PC-9 (cell line): ENCODE data around the gene CORIN. TPM values are rescaled to one million over a fixed set of nuclear protein-coding genes. Genes with fewer than 3 reads are reported as not detected.

Experiments used
- BruUV-seq: library from RNA; stranded (reverse); fragments of 400-500 nt; replicated peaks from 2 replicates; lab custom pipeline; 2021; lab: Mats Ljungman, UMichigan
- CTCF ChIA-PET: fragments of 300-600 bp; sonication (Branson Sonifier 250); formaldehyde crosslinking; loops from one replicate; lab custom pipeline; 2022; ENCODE audit warnings: antibody characterized with exemption; lab: Charles Lee
- POLR2A ChIA-PET: fragments of 300-600 bp; sonication (Branson Sonifier 250); formaldehyde crosslinking; loops from one replicate; lab custom pipeline; 2022; ENCODE audit warnings: antibody characterized with exemption; ENCODE audit not compliant: unreplicated experiment; lab: Charles Lee
- DNase-seq, 2 experiments: peaks; one replicate each; pipeline versions ENCODE4 v3.0.0 to v3.0.0-alpha.2; 2015 to 2022; ENCODE audit warnings: mixed read lengths in 1 of 2
- H2AFZ ChIP-seq: fragments of 200-600 bp; sonication (generic); 2 replicates; pipeline ENCODE4 v1.8.1; 2017; ENCODE audit warnings: antibody characterized with exemption
- H3F3A ChIP-seq: fragments of 200-600 bp; sonication (generic); 2 replicates; pipeline ENCODE4 v1.8.1; 2017; ENCODE audit warnings: antibody characterized with exemption, mild to moderate bottlenecking, low read depth; ENCODE audit not compliant: insufficient read depth
- H3K27ac ChIP-seq: fragments of 200-600 bp; sonication (generic); 2 replicates; pipeline ENCODE4 v1.6.1; 2016; ENCODE audit warnings: mixed run types
- H3K27me3 ChIP-seq: fragments of 200-600 bp; sonication (generic); 2 replicates; pipeline ENCODE4 v1.6.1; 2016; ENCODE audit warnings: low read depth, mixed run types; ENCODE audit not compliant: insufficient read depth
- H3K36me3 ChIP-seq: fragments of 200-600 bp; sonication (generic); 2 replicates; pipeline ENCODE4 v1.6.1; 2016; ENCODE audit warnings: low read depth, mixed run types
- H3K4me1 ChIP-seq: fragments of 200-600 bp; sonication (generic); replicated peaks from 2 replicates; pipeline ENCODE4 v1.6.1; 2016; ENCODE audit warnings: mixed run types; ENCODE audit not compliant: insufficient read depth
- H3K4me2 ChIP-seq: fragments of 200-600 bp; sonication (generic); 2 replicates; pipeline ENCODE4 v1.6.1; 2017; ENCODE audit warnings: mixed run types
- H3K4me3 ChIP-seq: fragments of 200-600 bp; sonication (generic); 2 replicates; pipeline ENCODE4 v1.6.1; 2016; ENCODE audit warnings: mixed run types
- H3K79me2 ChIP-seq: fragments of 200-600 bp; sonication (generic); 2 replicates; pipeline ENCODE4 v1.6.1; 2017; ENCODE audit warnings: low read depth, mixed run types
- H3K9me2 ChIP-seq: fragments of 200-600 bp; sonication (generic); 2 replicates; pipeline ENCODE4 v1.8.1; 2017; ENCODE audit warnings: mild to moderate bottlenecking; ENCODE audit not compliant: insufficient read depth
- H3K9me3 ChIP-seq: fragments of 200-600 bp; sonication (generic); 2 replicates; pipeline ENCODE4 v1.8.1; 2016; ENCODE audit warnings: low read depth; ENCODE audit not compliant: insufficient read depth
- H4K20me1 ChIP-seq: fragments of 200-600 bp; sonication (generic); 2 replicates; pipeline ENCODE4 v1.8.1; 2017; ENCODE audit not compliant: insufficient read depth
- CTCF ChIP-seq: fragments of 200-600 bp; sonication (generic); conservative IDR thresholded peaks from 2 replicates; pipeline ENCODE4 v1.6.1; 2017; ENCODE audit warnings: mixed run types, antibody characterized with exemption, mild to moderate bottlenecking, moderate library complexity
- EZH2 ChIP-seq: fragments of 200-600 bp; sonication (generic); IDR thresholded peaks from 2 replicates; pipeline ENCODE4 v1.8.0; 2017; ENCODE audit warnings: antibody characterized with exemption, low read depth
- intact Hi-C: fragments of 100-400 bp; cut with micrococcal nuclease; formaldehyde crosslinking; loops from one replicate; pipeline ENCODE4 v1.10.0; 2022; ENCODE audit not compliant: unreplicated experiment
- total RNA-seq: library from RNA; stranded (reverse); gene quantifications from 2 replicates; pipeline ENCODE4 v1.2.3, GENCODE V29; 2021

The CORIN gene
- total RNA-seq, 1 experiment from 2014 or later = not detected

- intact Hi-C loops = no loop called here
- POLR2A ChIA-PET = no interaction called here
- H3K27me3 ChIP-seq = no peaks in the 10 kb centered on the region
- no peak for TF ChIP-seq CTCF
- no peaks in the 10 kb centered on the region for H3F3A ChIP-seq
- no TSS peak for BruUV-seq
- H3K9me2 ChIP-seq = no peaks in the 10 kb centered on the region
- no peak overlapping the region for H3K27ac ChIP-seq
- H4K20me1 ChIP-seq = no peaks in the 10 kb centered on the region
- no peak for DNase-seq
- H3K4me3 ChIP-seq = no peak overlapping the region
- no peaks in the 10 kb centered on the region for H3K36me3 ChIP-seq
- H3K9me3 ChIP-seq = no peaks in the 10 kb centered on the region
- CTCF ChIA-PET = no interaction called here
- no peak overlapping the region for H2AFZ ChIP-seq
- H3K4me2 ChIP-seq = no peak overlapping the region
- H3K4me1 ChIP-seq = no peaks in the 10 kb centered on the region
- no peaks in the 10 kb centered on the region for H3K79me2 ChIP-seq
Observed at GRCh38 chr4:47747846-47748494, 89.9 kb downstream of the CORIN start.

- intact Hi-C loops = no loop called here
- no peaks in the 10 kb centered on the region for H3F3A ChIP-seq
- H4K20me1 ChIP-seq = no peaks in the 10 kb centered on the region
- no peaks in the 10 kb centered on the region for H3K4me1 ChIP-seq
- no peak overlapping the region for H2AFZ ChIP-seq
- no peak for DNase-seq
- no peak overlapping the region for H3K4me2 ChIP-seq
- H3K9me3 ChIP-seq = no peaks in the 10 kb centered on the region
- H3K9me2 ChIP-seq = no peaks in the 10 kb centered on the region
- CTCF ChIA-PET = no interaction called here
- H3K27me3 ChIP-seq = no peaks in the 10 kb centered on the region
- no peaks in the 10 kb centered on the region for H3K36me3 ChIP-seq
- no TSS peak for BruUV-seq
- no peak for TF ChIP-seq CTCF
- TF ChIP-seq EZH2 = no peak
- H3K27ac ChIP-seq = no peak overlapping the region
- POLR2A ChIA-PET = no interaction called here
- no peak overlapping the region for H3K4me3 ChIP-seq
- H3K79me2 ChIP-seq = no peaks in the 10 kb centered on the region
Observed at GRCh38 chr4:47747211-47747610, 90.7 kb downstream of the CORIN start.

GRCh38 chr4:47746122-47746521, 91.7 kb downstream of the CORIN start:
- no peak for DNase-seq
- Histone ChIP-seq H3K9me2 (no peaks in the 10 kb centered on the region), H3K4me2 (no peak overlapping the region), H3K9me3 (no peaks in the 10 kb centered on the region), H3K36me3 (no peaks in the 10 kb centered on the region), H2AFZ (no peak overlapping the region), H3K79me2 (no peaks in the 10 kb centered on the region), H3K4me1 (no peaks in the 10 kb centered on the region), H3K4me3 (no peak overlapping the region), H3K27me3 (no peaks in the 10 kb centered on the region), H4K20me1 (no peaks in the 10 kb centered on the region), H3K27ac (no peak overlapping the region), H3F3A (no peaks in the 10 kb centered on the region)
- BruUV-seq = no TSS peak
- POLR2A ChIA-PET = no interaction called here
- intact Hi-C loops = no loop called here
- CTCF ChIA-PET = no interaction called here
- TF ChIP-seq EZH2 (no peak), CTCF (no peak)
